ENCODE data around the gene SCN11A. TPM values are rescaled to one million over a fixed set of nuclear protein-coding genes. Genes with fewer than 3 reads are reported as not detected.
"Not testable (repeated sequence)": the region's sequence is repeated elsewhere in the genome, so short reads cannot be mapped to it uniquely, and the experiment has no call there.

SCN11A gene
- polyA plus RNA-seq, 1 donor: 1.8 TPM

DNA sequence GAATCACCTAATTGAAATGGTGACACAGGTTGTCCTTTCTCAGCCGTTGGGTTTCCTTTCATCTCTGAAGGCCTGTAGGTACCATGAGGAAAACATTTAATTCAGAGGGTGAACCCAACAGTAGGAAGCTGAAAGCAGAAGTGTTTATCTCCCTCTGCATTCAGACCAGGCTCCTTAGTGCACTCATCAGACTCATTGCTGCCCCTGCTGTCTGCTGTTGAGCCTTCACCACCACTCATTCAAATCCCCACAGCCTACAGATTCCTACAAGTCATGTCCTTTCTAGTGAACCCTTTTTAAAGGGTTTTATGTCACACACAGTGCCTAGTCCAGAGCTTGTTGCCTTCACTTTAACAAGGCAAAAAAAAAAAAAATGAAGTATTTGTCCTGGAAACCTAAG, 13.5 kb upstream of the SCN11A start:
- DNase-seq: no peak

- DNase-seq: no peak
Measured at GRCh38 chr3:39064646-39065045, 12.9 kb upstream of the SCN11A start.

GRCh38 chr3:39063143-39063542, 11.4 kb upstream of the SCN11A start:
- DNase-seq: no peak

DNA sequence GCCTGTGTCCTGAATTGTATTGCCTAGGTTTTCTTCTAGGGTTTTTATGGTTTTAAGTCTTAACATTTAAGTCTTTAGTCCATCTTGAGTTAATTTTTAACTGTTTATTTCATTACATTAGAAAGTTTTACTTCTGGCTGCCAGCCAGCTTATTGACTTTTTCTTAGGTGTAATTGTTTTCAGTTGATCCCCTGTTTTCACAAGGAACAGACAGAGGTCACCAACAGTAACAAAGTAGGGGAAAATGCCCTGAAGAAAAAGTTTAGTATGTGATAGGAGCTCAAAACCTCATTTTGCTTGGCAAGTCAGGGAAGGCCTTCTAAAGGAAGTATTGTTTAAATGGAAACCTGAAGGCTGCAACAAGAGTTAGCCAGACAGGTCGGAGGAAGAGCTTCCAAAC, 10.4 kb upstream of the SCN11A start:
- no peak for DNase-seq

DNA sequence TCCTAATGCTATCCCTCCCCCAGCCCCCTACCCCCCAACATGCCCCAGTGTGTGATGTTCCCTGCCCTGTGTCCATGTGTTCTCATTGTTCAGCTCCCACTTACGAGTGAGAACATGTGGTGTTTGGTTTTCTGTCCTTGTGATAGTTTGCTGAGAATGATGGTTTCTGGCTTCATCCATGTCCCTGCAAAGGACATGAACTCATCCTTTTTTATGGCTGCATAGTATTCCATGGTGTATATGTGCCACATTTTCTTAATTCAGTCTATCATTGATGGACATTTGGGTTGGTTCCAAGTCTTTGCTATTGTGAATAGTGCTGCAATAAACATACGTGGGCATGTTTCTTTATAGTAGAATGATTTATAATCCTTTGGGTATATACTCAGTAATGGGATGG, 9.5 kb upstream of the SCN11A start:
- not testable (repeated sequence) for DNase-seq

DNA sequence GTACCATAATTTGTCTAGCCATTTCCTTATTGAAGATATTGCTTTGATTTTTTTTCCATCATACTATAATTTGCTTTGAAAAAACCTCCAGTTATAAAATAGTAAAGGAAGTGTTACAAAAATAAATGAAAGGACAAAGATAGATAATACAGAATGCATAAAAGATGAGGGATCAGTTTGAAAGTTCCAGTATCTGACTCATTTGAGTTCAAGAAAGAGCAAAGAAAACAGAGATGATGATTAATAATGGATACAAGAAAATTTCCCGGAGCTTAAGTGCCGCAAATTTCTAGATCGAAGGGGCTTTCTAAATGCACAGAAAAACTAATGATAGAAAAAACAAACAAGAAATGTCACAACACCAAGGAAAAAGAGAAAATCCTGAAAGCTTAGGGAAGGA, 4.4 kb upstream of the SCN11A start:
- DNase-seq: no peak

GRCh38 chr3:39053696-39054095, 2.0 kb upstream of the SCN11A start:
- DNase-seq: no peak

DNA sequence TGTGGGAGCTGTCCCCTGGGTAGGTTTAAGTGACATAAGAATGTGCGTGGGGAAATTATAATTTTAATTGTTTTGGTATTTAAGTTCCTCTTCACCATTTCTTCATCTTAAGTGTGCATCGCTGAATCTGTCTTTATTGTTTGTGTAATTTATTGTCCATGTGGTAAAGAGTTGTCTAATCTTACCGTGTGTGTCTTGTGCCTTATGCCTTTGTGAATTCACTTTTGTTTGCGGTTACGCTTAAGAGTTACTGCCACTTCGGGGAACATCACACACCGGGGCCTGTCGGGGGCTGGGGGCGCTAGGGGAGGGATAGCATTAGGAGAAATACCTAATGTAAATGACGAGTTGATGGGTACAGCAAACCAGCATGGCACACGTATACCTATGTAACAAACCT, 839 bp upstream of the SCN11A start:
- no peak for DNase-seq

GRCh38 chr3:39050029-39050428, 1.7 kb downstream of the SCN11A start:
- no peak for DNase-seq

DNA sequence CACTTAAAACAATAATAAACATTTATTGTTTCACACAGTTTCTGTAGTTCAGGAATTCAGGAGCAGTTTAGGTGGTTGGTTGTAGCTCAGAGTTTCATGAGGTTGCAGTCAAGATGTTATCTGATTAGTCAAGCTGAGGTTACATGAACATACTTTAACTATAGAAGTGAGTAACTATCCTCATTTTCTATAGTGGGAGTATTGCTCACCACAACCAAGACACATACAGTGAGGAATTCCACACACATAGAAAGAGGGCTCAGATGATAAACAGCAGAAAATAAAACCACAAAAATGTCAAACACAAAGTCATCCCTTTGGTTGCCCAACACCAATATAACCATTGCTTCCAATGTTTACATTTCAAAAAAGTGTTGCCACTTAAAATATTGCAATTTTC, 13.6 kb downstream of the SCN11A start:
- DNase-seq: no peak

GRCh38 chr3:39029556-39029955, 22.2 kb downstream of the SCN11A start:
- DNase-seq: no peak

DNA sequence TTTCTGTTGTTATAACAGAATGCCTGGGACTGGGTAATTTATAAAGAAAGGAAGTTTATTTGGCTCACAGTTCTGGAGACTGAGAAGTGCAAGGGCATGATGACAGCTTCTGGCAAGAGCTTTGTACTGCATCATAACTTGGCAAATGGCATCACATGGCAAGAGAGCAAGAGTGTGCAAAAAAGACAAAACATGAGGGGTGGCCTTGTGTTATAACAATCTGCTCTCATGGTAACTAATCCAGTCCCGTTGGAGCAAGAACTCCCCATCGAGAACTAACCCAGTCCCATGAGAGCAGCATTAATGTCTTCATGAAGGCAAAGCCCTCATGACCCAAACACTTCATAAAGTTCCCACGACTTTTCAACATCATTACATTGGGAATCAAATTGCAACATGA, 23.2 kb downstream of the SCN11A start:
- no peak for DNase-seq

DNA sequence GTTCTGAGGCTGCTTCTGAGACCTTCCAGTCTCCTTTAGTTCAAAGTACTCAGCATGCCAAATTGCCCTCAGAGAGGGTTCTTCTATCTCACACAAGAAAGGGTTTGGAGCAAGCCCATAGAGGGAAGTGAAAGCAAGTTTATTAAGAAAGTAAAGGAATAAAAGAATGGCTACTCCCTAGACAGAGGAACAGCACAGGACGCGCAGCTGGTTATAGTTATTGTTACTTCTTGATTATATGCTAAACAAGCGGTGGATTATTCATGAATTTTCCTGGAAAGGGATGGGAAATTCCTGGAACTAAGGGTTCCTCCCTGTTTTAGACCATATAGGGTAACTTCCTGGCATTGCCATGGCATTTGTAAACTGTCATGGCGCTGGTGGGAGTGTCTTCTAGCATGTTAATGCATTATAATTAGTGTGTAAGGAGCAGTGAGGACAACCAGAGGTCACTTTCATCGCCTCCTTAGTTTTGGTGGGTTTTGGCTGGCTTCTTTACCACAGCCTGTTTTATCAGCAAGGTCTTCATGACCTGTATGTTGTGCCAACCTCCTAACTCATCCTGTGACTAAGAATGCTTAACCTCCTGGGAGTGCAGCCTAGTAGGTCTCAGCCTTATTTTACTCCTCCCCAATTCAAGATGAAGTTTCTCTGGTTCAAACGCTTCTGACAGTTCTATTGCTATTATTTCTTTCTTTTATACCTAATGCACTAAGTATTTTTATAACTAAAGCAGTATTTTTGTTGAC, 26.3 kb downstream of the SCN11A start:
- DNase-seq: no peak

DNA sequence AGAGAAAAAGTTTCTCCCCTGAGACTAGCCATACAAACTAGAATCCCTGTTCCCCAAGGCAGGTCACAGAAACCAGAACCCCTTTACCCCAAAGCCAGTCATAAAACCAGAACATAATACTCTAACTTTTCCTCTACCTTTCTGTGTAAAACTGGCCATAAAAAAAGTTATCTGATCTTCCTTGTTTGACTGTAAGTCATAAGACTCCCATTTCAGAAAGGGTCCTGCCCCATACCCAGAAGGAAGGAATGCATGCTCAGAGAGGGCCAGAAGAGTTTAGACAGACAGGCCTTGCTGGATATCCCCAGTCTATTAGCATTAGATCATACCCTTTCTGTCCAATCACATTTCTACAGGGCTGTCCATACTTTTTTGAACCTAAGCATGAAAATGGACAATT, 27.2 kb downstream of the SCN11A start:
- no peak for DNase-seq

DNA sequence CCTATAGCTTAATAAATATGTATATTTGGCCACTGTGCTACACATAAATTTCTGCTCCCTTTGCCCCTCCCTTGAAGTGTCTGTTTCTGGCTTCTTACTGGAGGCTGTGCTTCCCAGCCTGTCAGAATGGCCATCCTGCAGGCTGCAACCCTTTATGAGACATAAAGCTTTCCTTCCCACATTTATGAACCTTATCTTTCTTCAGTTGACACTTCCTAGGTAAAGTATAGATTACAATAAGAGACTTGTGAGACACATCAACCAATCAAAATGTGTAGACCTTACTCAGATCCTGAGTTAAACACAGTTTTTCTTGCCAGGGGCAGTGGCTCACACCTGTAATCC, 29.5 kb downstream of the SCN11A start:
- no peak for DNase-seq

DNA sequence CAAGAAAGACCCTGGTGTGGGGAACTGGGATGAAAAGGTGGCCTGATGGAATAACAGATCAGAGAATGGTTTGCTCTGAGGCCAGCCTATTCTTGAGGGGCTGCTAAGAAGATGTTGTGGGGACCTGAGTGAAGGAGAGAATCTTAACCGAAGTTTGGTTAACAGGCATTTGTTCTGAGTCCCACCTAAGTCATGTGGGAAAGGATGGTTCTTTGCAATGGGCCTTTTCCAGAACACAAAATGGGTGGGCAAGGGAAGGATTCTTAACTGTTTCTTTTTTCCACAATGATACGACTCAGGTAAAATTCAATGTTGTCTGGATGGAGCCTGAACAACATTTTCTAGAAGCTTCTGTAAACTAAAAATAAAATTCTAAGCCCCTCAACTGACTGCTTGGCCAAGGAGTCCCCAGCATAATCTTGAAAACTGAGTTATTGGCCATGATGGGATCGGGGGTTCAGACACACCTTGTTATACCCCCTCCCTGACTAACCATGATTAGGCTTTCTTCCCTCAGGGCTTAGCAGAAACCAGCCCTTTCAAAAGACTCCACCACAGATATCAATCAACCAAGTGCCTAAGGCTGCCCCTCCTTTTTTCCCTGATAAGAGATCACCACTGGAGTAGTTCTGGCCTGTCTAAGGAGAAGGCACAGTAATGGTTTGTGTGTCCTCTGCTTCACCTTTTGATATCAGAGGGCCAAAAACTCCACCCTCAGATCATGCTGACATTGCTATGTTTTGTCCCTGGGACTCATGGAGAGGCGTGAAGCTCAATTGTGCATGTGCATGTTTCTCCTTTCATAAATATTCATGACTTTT, 30.1 kb downstream of the SCN11A start:
- no peak for DNase-seq

- no peak for DNase-seq
Measured at GRCh38 chr3:39021029-39021428, 30.7 kb downstream of the SCN11A start.

- DNase-seq: no peak
Measured at GRCh38 chr3:39019299-39019698, 32.4 kb downstream of the SCN11A start.

- no peak for DNase-seq
Measured at GRCh38 chr3:39015418-39015817, 36.3 kb downstream of the SCN11A start.

GRCh38 chr3:39013921-39014509, 37.7 kb downstream of the SCN11A start:
- DNase-seq: no peak

- no peak for DNase-seq
Measured at GRCh38 chr3:39013289-39013688, 38.5 kb downstream of the SCN11A start.

GRCh38 chr3:39011191-39011736, 40.5 kb downstream of the SCN11A start:
- no peak for DNase-seq

- DNase-seq: no peak
Measured at GRCh38 chr3:39005295-39005694, 46.4 kb downstream of the SCN11A start.

Measured in left kidney (tissue), 2 donors.